GM19467 (cell line): ENCODE results near the gene DYNC1I1.

Source experiments
- ATAC-seq: cut with Tn5 transposase; IDR thresholded peaks from one replicate; pipeline ENCODE4 v1.9.1; 2021; ENCODE audit warnings: mild to moderate bottlenecking, moderate library complexity; ENCODE audit not compliant: unreplicated experiment

Gene DYNC1I1

DNA sequence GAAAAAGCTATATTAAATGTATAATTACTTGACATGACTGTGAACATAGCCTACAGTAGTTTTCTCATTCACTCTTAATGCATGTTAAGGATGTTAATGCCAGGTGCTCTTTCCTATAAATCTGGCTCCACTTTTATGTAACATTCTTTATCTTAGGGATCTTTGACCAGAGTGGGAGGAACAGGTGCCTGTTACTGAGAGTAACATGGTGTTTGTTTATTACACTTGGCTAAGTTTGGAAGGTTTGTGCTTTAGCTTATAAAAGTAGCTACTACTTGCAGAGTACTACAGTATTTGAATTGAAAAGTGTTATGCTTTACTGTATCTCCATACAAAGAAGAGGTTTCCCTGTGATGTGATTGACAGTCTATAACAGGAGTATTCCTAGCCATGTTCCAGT is 183.4 kb downstream of the DYNC1I1 start:
- no peak for ATAC-seq

- no peak for ATAC-seq
These were observed 185.2 kb downstream of the DYNC1I1 start for GRCh38 chr7:95957510-95957909.

- no peak for ATAC-seq
These were observed 188.4 kb downstream of the DYNC1I1 start for GRCh38 chr7:95960706-95961244.

GRCh38 chr7:95963446-95963990 is 191.2 kb downstream of the DYNC1I1 start:
- ATAC-seq: no peak

DNA sequence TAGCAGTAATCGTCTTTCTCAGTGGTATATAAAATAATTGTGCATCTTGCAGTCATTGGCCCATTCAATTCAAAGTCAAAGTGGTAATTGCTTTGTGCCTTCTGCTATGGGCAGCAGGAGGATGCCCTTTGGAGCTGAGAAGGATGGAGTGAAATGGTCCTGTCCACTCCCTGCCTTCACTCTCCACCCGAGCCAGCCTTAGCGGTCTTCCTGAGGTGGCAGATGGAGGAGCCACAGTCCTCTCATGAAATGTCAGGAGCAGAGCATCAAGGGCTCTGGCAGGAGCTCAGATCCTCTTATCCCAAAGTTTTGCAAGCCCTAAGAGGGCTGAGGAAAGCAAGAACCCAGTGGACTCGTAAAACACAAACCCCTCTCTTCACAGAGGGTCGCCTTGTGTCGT is 199.4 kb downstream of the DYNC1I1 start:
- no peak for ATAC-seq

DNA sequence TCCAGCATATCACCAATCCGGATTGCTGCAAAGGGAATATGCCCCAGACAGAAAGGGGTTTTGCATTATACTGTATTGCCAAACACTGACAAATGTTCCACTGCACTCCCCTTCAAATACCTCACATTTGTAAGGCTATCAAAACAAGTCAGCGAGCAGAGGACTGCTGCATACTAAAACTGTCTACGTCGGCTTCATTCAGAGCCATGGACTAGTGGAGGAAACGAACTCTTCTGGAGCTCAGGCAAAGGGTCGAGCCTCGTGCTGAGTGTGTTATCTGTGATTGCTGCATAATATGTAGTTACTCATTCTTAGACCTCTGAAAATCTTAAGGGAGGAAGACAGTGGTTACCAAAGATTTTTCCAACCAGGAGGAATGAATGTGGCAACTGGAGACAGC is 200.2 kb downstream of the DYNC1I1 start:
- no peak for ATAC-seq

DNA sequence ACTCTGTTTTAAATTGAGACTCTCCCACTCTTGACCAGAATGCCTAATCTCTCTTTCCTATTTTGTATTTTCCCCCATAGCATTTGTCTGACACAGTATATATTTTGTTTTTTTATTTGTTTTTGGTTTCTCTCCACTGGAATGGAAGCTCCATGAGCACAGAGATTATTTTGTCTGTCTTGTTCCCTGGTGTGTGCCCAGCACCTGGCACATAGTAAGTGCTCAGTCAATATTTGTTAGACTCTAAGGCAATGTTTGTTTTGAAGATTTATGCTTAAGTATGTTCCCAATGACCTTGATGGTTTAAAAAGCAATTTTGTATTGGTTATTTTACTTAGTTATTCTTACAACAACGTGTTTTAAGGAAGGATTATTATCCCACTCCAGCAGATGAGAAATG is 201.8 kb downstream of the DYNC1I1 start:
- no peak for ATAC-seq

DNA sequence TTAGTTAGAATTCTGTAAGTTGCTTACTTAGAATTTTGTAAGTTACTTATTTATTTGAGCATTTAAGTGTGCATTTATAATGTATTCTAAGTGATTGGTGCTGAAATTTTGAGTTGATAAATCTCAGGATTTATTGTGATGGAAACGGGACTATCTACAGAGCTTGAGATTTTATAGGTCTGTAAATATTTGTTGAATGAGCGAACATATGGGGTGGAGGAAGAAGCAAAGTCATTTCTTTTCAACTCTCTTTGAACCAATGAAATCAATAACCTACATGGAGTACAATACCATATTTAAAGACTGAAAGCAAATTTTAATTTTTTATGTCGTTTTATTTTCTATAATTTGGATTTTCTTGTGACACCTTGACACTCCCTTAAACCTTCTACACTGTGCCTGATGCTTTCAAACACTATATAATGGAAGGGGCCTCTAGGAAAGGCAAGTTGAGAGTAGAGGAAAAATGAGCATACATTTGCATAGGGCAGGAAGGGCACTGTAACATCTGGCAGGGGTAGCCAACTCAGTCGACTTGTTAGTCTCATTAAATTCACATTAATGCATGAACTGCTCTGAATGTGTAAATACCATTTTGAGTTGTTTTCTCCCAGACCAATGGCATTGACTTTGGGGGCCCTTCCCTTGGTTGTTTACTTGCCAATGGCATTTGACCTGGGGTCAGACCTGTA is 204.2 kb downstream of the DYNC1I1 start:
- no peak for ATAC-seq

DNA sequence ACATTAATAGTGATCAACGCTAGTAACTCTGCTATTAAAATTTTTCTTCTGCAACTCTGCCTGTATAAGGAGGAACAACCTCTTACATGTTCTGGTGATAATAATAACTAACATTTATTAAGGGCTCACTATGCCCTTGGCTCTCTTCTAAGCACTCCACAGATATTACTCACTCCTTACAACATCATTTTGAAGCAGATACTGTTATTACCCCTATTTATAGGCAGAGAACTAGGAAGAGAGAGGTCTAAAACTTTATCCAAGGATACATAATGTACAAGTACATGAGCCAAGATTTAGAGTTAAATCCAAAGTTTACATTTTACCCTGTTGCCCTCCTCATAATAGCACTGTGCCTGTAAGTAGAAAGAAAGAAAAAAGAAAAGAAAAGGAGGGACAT is 205.6 kb downstream of the DYNC1I1 start:
- no peak for ATAC-seq

GRCh38 chr7:95980167-95980566 is 207.8 kb downstream of the DYNC1I1 start:
- ATAC-seq: no peak

DNA sequence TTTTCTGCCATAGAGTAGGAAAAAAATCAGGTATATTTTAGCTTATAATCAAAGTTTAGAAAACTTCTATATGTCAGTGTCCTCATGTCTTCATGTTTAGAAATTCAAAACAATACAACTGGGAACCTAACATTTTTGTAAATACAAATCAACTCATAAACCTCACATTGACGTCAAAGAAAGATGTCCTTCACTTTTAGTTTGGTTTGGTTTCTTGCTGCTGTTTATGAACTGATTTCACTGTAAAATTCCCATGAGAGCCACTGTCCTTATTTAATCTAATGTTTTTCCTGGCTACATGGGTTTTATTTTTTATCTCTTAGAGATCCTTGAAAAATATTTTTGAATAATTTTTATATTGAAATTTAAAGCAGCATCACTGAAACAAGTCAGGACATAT is 208.4 kb downstream of the DYNC1I1 start:
- no peak for ATAC-seq

- ATAC-seq: no peak
These were observed 213.9 kb downstream of the DYNC1I1 start for GRCh38 chr7:95986178-95986764.

- ATAC-seq: no peak
These were observed 216.9 kb downstream of the DYNC1I1 start for GRCh38 chr7:95989301-95989700.

DNA sequence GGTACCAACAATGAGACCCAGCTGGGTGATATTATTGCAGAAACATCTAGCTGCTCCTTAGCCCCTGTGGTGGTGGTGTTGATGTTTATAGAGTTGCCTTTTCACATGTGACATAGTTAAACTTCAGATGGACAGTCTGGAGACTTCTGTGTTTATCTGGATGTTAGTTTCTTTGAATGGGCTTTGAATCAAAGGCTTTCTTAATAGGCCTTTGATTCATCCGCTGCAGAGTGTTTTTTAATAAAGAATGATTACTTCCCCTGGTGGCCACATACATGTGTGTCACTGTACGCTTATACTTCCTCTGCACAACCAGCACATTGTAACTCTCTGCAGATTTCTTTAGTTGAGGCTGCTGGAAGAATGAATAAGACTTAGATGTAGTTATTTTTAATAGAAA is 221.0 kb downstream of the DYNC1I1 start:
- ATAC-seq: no peak

- no peak for ATAC-seq
These were observed 223.8 kb downstream of the DYNC1I1 start for GRCh38 chr7:95996174-95996573.

DNA sequence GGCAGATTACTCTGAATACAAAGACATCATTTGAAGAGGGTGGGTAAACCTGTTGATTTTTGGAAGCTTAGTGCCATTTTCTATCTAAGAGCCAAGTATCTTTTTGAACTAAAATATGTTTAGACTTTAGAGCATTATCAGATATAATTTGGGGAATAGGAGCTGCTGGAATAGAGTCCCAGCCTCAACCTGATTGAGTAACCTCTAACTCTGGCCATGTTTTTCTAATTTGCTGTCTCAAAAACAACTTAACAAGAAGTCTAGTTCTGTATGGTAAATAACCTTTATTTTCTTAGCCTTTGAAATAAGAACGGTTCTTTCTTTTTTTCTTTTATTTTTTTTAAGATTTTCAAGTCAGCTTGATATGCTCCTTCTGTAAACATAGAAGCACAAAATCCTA is 224.5 kb downstream of the DYNC1I1 start:
- ATAC-seq: no peak

DNA sequence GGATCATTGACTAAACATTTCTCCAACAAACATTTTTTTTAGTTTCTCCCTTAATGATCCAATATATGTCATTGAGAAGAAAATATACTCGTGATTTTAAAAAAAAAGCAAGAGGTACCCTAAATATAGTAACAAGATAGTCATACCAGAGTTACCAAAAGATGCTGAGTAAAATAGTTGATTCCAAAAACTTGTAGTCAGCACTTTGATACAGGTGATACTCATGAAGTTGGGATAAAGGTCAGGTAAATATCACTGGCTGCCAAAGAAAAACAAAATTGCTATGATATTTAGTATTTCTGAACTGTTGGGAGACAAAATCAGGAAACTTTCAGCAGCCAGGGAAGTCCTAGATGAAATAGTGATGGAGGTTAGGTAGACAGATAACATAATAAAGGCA is 225.3 kb downstream of the DYNC1I1 start:
- ATAC-seq: no peak

DNA sequence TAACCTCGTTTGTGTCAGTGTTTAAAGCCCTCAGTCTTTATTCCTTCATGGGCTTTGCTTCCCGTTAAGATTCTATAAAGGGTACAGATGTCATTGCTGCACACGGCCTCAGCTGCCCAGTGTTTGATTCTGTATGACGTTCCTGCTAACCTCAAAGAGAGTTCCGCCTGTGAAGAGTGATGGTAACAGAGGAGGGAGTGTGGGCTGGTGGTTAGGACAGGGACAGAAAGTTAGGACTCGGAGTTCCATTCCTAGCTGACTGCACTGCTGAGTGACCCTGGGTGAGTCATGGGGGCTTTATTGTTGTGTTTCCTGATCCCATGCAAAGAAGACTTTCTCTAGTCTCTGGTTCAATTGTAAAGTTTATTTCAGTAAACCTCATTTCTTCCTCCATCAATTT is 227.1 kb downstream of the DYNC1I1 start:
- ATAC-seq: no peak

DNA sequence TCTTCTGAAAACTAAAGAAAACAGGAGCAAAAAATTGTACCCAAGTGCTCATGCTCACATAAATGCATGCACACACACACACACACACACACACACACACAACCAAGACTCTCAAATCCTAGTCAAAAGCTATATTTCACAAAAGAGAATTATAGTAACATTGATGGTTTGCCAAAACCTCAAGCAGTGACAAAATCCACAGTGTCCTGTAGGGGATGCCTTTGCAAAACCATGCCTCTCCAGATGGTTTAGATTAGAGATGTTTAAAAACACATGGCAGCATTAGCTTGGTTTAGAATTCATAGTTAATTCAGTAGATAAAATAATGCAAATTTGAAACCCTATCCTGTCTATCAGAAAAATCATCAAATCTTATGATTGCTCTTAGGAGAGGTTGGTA is 232.2 kb downstream of the DYNC1I1 start:
- ATAC-seq: no peak

DNA sequence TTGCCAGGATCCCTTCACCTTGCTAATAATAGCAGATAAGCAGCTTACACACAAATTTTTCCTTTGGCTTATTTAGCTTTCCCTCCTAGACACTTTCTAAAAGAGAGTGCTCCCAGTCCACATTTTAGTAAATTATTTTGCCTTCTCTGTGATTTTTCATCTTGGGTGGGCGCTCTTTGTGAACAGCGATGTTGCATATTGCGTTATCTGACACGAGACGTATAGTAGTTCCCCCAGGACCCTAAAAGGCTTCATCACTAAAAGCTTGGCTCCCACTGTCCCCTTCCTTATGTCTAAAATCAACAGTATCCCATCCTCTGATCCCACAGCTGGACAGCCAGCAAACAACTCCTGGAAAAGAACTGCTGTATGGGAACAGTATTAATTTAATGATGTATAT is 232.9 kb downstream of the DYNC1I1 start:
- ATAC-seq: no peak

DNA sequence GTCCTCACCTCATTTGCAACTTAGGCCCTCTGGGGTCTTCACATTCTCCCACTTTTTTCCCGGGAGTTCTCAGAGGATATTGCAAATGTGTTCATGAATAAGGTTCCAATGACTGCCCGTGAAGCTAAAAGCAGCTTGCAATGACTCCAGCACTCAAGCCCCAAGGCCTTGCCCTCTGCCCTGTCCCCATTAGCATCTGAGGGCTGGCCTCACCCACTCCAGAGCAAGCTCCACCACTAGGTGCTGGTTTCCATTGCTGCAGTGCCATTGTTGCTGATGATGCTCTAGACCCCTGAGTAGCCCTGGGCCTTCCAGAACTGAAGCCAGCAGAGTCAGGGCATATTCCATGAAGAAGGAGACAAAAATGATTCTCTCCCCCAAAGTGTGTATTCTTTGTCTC is 236.8 kb downstream of the DYNC1I1 start:
- no peak for ATAC-seq

DNA sequence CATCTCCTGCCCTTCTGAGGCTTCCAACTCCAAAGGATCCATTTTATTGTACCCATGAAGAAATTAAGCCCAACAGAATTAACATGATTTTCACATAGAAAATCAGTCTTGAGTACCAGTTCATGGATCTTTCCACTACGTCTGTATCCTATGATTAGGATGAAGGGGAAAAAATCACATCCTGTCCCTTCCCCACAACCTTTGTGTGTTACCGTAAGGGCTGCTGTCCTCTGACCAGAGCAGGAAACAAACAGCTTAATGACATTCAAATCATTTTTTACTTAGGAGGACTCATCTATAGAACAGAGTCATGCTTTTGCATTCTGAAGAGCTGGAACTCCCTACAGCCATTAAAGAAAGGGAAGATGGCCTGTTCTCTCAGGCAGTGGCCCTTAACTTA is 241.5 kb downstream of the DYNC1I1 start:
- ATAC-seq: no peak
